Globus pallidus (tissue), 1 donor: ENCODE results near the gene PTPRN2.

ENCODE experiments used
- DNase-seq: peaks from one replicate; pipeline ENCODE4 v3.0.0-alpha.2; 2015; ENCODE audit warnings: low spot score

PTPRN2 gene

GRCh38 chr7:157775560-157776332, 811.9 kb downstream of the PTPRN2 start:
- DNase-seq, result no peak

DNA sequence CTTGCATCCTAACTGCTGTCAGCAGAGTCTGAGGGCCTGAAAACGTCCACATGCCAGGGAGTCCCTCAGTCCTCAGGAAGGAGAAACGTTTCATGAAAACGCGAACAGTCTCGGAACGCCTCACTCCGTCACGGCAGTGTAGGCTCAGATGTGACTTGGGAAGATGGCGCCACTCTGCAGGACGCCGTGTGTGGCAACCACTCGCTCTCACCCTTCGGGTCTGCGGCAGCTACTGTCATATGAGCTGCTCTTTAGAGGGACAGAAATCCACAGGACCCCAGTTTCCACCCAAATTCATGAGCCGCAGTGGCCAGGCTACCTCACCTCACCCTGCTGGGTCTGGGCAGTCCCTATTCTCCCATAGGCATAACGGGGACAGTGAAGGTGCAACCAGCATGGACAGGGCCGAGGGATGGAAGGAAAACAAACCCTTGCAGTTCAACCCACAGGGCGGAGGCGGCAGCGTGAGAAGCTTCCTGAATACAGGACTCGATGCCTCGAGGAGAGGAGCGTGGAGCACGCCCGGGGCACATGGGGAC, 812.5 kb downstream of the PTPRN2 start:
- no peak for DNase-seq

DNA sequence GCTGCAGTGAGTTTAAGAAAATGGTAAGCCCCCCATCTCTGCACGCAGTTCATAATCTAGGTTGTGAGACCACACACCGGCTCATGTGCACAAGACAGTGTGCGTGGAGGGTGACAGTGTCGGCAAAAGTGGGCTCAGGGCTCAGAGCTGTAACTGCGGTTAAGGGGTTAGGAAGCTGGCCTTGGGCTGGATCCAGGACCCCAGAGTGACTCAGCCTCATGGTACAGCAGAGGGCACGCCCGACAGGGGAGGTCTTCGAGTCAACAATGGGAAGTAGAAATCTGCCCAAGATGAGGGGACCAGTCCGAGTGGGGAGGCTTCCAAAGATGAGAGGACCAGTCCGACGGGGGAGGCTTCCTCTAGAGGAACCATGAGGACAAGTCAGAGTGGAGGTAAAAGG, 813.1 kb downstream of the PTPRN2 start:
- DNase-seq, result no peak

GRCh38 chr7:157773361-157773760, 814.3 kb downstream of the PTPRN2 start:
- no peak for DNase-seq

DNA sequence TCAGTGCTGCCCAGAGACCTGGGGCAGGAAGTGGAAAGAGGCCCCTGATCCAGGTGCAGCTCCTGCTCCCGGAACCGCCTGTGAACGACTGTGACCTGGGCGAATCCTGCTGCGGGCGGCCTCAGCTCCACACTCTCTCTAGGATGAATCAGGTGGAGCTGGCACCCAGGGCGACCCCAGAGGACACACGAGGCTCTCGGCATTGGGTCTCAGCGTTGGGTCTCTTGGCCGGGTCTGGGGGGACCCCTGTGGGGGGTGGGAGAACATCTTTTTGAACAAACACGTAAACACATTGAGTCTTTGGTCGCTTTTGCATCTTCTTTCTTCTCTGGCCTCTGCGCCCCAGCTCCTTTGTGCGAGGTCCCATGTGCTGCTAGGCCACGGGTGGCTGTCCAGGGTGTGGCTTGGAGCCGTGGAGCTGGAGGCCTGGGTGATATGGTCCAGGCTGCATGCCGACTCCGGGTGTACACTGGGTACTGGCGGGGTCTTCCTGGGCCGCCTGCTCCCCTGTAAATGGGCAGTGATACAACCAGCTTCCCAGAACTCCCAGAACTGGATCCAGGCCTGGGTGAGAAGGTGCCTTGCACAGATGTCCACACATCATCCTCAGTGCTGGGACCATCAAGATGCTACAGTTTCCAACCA, 815.0 kb downstream of the PTPRN2 start:
- no peak for DNase-seq

DNA sequence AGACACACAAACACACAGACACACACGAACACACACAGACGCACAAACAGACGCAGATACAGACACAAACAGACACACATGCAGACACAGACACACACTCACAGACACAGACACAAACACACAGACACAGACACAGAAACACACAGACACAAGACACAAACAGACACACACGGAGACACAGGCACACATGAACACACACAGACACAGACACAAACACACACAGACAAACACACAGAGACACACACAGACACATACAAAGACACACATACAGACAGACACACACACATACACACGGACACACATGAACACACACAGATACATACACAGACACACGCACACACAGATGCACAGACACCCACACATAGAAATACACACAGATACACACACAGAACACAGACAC, 815.9 kb downstream of the PTPRN2 start:
- no peak for DNase-seq

GRCh38 chr7:157770716-157771320, 816.8 kb downstream of the PTPRN2 start:
- DNase-seq, result no peak

DNA sequence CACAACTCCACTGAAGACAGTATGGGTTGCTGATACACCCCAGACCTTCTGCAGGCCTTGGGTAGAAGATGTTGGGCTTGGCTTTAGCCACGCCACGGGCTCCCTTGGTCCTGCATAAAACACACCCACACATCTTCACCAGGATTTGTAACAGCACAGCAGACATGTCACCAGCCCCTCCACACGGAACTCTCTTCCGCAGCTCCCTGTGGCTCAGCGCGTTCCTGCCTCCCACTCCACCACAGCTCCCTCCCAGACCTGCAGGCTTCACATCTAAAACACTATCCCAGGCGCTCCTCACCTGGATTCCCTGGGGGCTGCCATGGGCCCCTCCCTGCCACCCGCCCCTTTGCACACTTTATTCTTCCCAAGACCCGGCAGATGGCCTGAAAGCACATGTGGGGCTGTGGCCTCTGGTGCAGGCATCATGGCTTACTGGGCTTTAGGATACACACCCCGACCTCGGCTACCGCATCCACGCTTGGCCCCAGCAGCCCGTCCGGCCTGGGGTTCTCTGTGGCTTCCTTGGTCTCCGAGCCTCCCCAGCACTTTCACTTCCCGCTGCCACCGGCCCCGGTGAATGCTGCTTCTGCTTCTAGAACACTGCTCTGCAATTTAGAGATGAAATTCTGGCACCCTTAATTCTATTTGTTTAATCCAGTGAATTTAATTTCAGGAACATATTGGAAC, 818.0 kb downstream of the PTPRN2 start:
- DNase-seq, result no peak

- DNase-seq, result no peak
Measured at GRCh38 chr7:157769086-157769485, 818.5 kb downstream of the PTPRN2 start.

- no peak for DNase-seq
Measured at GRCh38 chr7:157768198-157768597, 819.4 kb downstream of the PTPRN2 start.

- no peak for DNase-seq
Measured at GRCh38 chr7:157767506-157768197, 820.0 kb downstream of the PTPRN2 start.

DNA sequence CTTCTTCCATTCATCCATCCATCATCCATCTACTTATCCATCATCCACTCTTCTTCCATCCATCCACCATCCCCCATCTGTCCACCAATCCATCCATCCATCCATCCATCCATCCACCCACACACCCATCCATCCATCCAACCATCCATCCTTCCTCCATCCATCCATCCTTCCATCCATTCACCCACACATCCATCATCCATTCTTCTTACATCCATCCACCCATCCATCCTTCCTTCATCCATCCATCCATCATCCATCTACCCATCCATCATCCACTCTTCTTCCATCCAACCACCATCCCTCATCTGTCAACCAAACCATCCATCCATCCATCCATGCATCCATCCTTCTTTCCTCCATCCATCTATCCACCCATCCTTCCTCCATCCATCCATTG, 821.5 kb downstream of the PTPRN2 start:
- no peak for DNase-seq

- DNase-seq, result no peak
Measured at GRCh38 chr7:157764946-157765537, 822.6 kb downstream of the PTPRN2 start.

DNA sequence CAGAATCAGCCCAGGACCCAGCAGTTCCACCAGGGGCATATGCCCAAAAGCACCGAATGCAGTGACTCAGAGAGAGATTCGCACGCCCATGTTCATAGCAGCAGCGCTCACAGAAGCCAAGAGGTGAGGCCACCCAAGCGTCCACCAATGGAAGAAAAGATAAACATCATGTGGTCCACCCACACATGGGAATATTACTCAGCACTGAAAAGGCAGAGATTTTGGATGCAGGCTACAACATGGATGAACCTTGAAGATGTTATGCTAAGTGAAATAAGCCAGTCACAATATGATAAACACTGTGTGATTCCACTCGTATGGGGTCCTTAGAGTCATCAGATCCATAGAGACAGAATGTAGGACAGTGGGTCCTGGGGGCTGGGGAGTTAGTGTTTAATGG, 823.4 kb downstream of the PTPRN2 start:
- DNase-seq, result no peak

DNA sequence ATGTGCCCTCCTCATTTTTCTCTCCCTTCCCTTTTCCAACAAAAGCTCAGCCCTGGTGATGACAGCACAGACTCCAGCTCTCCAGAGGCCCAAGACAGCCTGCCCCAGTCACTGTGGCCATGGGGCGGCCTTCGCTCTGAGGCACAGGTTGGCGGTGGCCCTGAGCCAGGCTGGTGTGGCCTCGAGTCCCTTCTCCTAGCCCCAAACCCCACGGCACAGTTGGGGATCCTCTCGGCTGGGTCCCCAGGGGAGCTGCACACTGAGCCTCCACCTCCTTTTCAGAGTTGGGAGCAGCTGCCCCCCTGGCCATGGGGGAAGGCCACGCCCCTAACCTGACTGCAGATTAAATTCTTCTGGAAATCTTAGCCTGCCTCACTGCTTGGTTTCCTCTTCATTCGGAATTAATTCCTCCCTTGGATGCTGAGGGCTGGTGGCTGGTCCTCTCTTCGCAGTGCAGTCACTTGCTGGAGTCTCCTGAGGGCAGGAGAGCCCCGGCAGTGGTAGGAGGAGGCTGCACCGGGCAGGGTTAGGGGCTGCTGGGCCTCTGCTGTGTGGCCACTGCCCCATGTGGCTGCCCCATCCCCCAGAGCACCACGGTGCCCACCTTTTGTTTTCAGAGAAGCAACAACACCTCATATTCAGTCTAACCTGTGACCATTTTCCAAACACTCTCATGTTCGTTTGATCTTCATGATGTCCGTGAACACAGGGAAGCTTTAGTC, 824.2 kb downstream of the PTPRN2 start:
- DNase-seq, result no peak

GRCh38 chr7:157762824-157763223, 824.8 kb downstream of the PTPRN2 start:
- DNase-seq, result no peak

- DNase-seq, result no peak
Measured at GRCh38 chr7:157760004-157760730, 827.5 kb downstream of the PTPRN2 start.

DNA sequence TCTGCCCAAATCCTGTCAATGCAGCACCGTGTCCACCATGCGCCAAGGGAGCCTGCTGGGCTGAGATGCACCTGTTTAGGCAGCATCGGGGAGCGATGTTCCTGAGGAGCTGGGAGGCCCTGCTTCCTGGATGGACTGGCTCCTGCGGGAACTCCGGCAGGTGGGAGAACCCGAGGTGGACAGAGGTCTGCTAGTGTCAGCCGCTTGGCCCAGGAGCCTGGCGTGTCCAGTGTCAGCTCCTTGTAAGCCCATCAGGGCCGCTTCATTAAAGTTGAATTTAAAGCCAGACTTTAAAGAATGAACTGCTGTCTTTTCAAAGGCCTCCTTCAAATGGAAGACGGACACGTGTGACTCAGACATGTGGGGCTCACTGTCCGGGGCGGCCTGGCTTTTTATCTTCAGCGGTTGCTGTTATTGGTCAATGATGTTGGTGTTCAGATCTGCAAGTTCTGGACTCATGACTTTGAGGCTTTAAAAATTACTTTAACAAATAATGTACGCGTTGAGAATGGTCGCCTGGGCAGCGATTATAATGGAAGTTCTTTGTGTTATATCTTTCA, 828.3 kb downstream of the PTPRN2 start:
- DNase-seq, result no peak

- no peak for DNase-seq
Measured at GRCh38 chr7:157758468-157759245, 829.0 kb downstream of the PTPRN2 start.
